Peyer's patch (tissue), 4 donors: ENCODE results near the gene PTMA. TPM values are rescaled to one million over a fixed set of nuclear protein-coding genes. Genes with fewer than 3 reads are reported as not detected.

Experiments used
- DNase-seq, 3 donors: peaks; one replicate each; pipeline ENCODE4 v3.0.0-alpha.2; 2017 to 2019
- H3K27ac ChIP-seq, 4 donors: fragments of 200-600 bp; sonication (generic); one replicate each; pipeline ENCODE4 v1.5.1; 2016 to 2019
- H3K27me3 ChIP-seq, 2 donors: fragments of 200-600 bp; sonication (generic); one replicate each; pipeline ENCODE4 v1.5.1; 2019
- H3K36me3 ChIP-seq, 3 donors: fragments of 200-600 bp; sonication (generic); one replicate each; pipeline ENCODE4 v1.5.1; 2016 to 2019
- H3K4me1 ChIP-seq, 4 donors: fragments of 200-600 bp; sonication (generic); one replicate each; pipeline ENCODE4 v1.5.1; 2016 to 2019
- H3K4me3 ChIP-seq, 4 donors: fragments of 200-600 bp; sonication (generic); 1 replicate in 3 of 4; 2 replicates in 1 of 4; pipeline ENCODE4 v1.5.1; 2016 to 2019; ENCODE audit warnings: mild to moderate bottlenecking in 1 of 4
- H3K9me3 ChIP-seq, 4 donors: fragments of 200-600 bp; sonication (generic); one replicate each; pipeline ENCODE4 v1.5.1; 2016 to 2019; ENCODE audit warnings: mild to moderate bottlenecking in 1 of 4
- CTCF ChIP-seq, 6 experiments: fragments of 450-650 bp in 4 of 6; fragments of 200-600 bp in 2 of 6; sonication (generic) in 1 of 6; IDR thresholded peaks; one replicate each; pipeline ENCODE4 v1.5.1; 2017 to 2019; ENCODE audit warnings: antibody characterized with exemption in 6 of 6, mild to moderate bottlenecking in 3 of 6, moderate library complexity in 1 of 6
- POLR2A ChIP-seq, 2 donors: fragments of 450-650 bp; IDR thresholded peaks; one replicate each; pipeline ENCODE4 v1.5.1; 2017; ENCODE audit warnings: antibody characterized with exemption in 2 of 2, mild to moderate bottlenecking in 2 of 2, moderate library complexity in 2 of 2
- total RNA-seq, 4 donors: library from RNA; depleted of rRNA; stranded (reverse); fragments of >200 nt; gene quantifications; one replicate each; pipeline ENCODE4 v1.1.0, GENCODE V29; 2016

PTMA gene
- total RNA-seq, 4 donors from 2014 or later = 316 to 1,049 (median 353) TPM

DNA sequence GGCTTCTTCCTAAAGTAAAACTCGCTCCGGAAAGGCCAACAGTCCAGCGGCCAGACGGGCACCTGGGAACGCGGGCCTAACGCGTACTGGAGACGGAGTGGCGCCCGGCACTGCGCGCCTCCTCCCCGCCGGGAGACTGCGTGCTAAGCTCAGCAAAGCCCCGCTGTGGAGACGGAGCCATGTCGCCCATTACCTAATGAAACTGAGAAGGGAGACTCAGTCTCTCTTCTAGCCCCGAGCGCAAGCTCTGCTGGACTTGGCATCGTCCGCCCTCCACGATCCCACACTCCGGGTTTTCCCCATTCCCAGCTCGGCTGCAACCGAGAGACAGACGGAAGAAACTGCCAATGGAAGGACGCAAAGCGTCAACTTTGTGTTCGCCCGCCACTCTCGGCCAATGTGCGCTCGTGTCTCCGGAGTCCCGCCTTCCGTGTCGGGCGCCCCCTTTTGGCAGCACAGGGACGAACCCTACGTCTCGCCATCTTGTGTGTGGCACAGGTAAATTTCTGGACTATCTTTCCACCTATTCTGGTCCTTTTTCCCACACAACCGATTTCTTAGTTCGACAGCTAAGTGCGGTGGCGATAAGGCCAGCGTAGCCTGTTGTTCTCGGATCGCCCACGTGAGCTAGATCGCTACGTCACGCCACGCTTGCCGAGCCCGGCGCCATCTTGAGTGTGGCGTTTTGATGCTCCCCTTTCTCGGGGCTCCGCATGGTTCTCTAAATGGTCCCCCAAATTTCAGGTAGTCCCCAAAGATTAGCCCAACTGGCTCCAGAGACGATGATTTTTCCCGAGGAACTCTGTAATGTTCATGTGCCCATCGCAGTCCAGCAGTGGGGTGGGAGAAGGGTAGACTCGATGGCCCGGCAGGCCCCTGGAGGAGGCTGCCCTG, 1.3 kb upstream of the PTMA start:
- TF ChIP-seq POLR2A (IDR thresholded peaks at IDR 0.05) = peak; percentile 66 to 93
- peak; percentile 86 to 95 (median 91) for TF ChIP-seq CTCF (IDR thresholded peaks at IDR 0.05)
- peak overlapping the region; percentile 73 to 98 (median 95) for H3K4me3 ChIP-seq

DNA sequence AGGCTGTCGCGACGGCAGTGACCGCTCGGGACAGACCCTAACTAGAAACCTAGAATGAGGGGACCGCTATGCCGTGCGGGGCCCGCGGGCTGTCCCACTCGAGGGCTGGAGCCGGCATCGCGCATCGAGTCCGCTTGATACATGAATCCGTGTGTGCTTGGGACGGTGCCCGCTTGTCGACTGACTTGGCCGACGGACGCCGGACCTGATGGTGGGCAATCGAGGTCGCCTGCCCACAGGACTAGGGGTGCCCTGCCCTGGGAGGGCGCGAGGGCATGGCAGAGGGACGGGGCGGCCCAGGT, 749 bp upstream of the PTMA start:
- Histone ChIP-seq H3K27ac (peak overlapping the region; percentile 98 to 100 (median 100)), H3K4me1 (peaks cover 0 to 26% (median 13%) of the 10 kb centered on the region in 4 donors), H3K36me3 (peaks cover 0 to 13% (median 0%) of the 10 kb centered on the region in 3 donors), H3K4me3 (peak overlapping the region; percentile 73 to 98 (median 95)), H3K27me3 (no peaks in the 10 kb centered on the region), H3K9me3 (no peaks in the 10 kb centered on the region)
- DNase-seq = peak in 1 of 3 donors; percentile 50
- TF ChIP-seq POLR2A (IDR thresholded peaks at IDR 0.05) = peak in 1 of 2 donors; percentile 37
- TF ChIP-seq CTCF (IDR thresholded peaks at IDR 0.05) = no peak

More for the DNA sequence above, 1.3 kb upstream of the PTMA start:
- Histone ChIP-seq H3K27ac (peak overlapping the region; percentile 98 to 100 (median 100)), H3K27me3 (no peaks in the 10 kb centered on the region), H3K9me3 (no peaks in the 10 kb centered on the region), H3K4me1 (peaks cover 0 to 21% (median 7%) of the 10 kb centered on the region in 4 donors), H3K36me3 (peaks cover 0 to 7% (median 0%) of the 10 kb centered on the region in 3 donors)
- peak; percentile 96 to 99 (median 98) for DNase-seq

DNA sequence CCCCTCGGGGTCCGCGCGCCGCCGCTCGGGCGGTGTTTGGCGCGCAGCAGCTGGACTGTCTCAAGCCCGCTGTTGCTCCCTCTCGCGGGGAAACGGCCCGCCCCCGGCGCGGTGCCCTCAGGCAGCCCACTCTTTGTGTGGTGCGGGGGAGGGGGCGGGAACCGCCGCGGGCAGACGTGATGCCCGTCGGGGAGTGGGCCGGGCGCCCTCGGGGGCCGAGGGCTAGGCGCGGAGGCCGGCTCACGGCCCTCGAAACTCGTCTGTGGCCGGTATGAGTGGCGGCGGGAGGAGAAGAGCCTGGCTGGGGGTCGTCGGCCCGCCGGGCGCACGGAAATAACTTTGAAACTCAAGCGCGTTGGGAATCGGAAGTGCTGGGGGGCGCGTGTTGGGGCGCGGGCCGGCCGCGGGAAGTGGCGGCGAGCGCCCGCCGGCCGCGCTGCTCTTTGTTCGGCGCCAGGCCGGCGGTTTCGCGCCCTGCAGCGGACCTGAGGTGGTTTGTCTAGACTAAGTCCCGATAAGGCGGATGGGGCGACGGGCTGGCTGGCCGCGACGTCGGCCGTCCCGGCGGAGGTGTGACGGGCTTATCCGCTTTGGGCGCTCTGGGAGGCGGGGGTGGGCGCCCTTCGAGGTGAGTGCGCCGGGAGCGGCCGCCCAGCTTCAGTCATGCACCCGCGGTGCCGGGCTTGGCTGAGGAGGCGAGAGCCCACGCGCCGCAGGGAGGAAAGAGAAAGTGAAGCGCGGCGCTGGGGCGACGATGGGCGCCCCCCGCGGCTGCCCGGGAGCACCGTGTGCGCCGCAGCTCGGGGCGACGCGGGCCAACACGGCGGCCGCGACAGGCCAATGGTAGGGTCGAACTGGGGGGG, 679 bp downstream of the PTMA start:
- H3K4me3 ChIP-seq = peak overlapping the region; percentile 93 to 99 (median 98)
- peak overlapping the region; percentile 98 to 100 (median 100) for H3K27ac ChIP-seq
- no peaks in the 10 kb centered on the region for H3K9me3 ChIP-seq
- peaks cover 0 to 19% (median 0%) of the 10 kb centered on the region in 3 donors for H3K36me3 ChIP-seq
- H3K4me1 ChIP-seq = peaks cover 3 to 34% (median 17%) of the 10 kb centered on the region in 4 donors
- peak; percentile 25 to 74 (median 71) for DNase-seq
- no peaks in the 10 kb centered on the region for H3K27me3 ChIP-seq
- TF ChIP-seq CTCF (IDR thresholded peaks at IDR 0.05) (peak in 3 of 6 experiments; percentile 13 to 21 (median 20)), POLR2A (IDR thresholded peaks at IDR 0.05) (no peak)

GRCh38 chr2:231709636-231709980, 1.3 kb downstream of the PTMA start:
- H3K27me3 ChIP-seq = no peaks in the 10 kb centered on the region
- no peak for TF ChIP-seq CTCF (IDR thresholded peaks at IDR 0.05)
- no peak for TF ChIP-seq POLR2A (IDR thresholded peaks at IDR 0.05)
- peaks cover 0 to 19% (median 0%) of the 10 kb centered on the region in 3 donors for H3K36me3 ChIP-seq
- H3K9me3 ChIP-seq = no peaks in the 10 kb centered on the region
- peak in 2 of 3 donors; percentile 40 to 71 for DNase-seq
- peak overlapping the region; percentile 93 to 99 (median 98) for H3K4me3 ChIP-seq
- peaks cover 3 to 37% (median 17%) of the 10 kb centered on the region in 4 donors for H3K4me1 ChIP-seq
- H3K27ac ChIP-seq = peak overlapping the region; percentile 98 to 100 (median 100)
